AG04450 (cell line): ENCODE measurements around the gene CNTN5. TPM values are rescaled to one million over a fixed set of nuclear protein-coding genes. Genes with fewer than 3 reads are reported as not detected.

Experiments
- CTCF ChIA-PET: fragments of 300-600, 350-600 bp; formaldehyde crosslinking; extraction: SDS; loops from one replicate; lab custom pipeline; 2022; ENCODE audit warnings: antibody characterized with exemption, inconsistent platforms; lab: Charles Lee
- POLR2A ChIA-PET: fragments of 350-600 bp; formaldehyde crosslinking; extraction: SDS; loops from one replicate; lab custom pipeline; 2021; ENCODE audit warnings: antibody characterized with exemption, inconsistent platforms; lab: Yijun Ruan, JAX
- DNase-seq: peaks from one replicate; pipeline ENCODE4 v3.0.0-alpha.2; 2011; ENCODE audit warnings: low read depth, low spot score
- H3K27ac ChIP-seq: one replicate; pipeline ENCODE4 v1.5.1; 2012; ENCODE audit warnings: low read depth, low read length, control low read depth
- H3K27me3 ChIP-seq: one replicate; pipeline ENCODE4 v1.6.0; 2012; ENCODE audit warnings: low read length; ENCODE audit not compliant: control insufficient read depth, insufficient read depth
- H3K4me3 ChIP-seq: 2 replicates; pipeline ENCODE4 v1.5.1; 2011; ENCODE audit warnings: mild to moderate bottlenecking, low read depth, low read length, control low read depth
- H3K9me3 ChIP-seq: 2 replicates; pipeline ENCODE4 v1.5.1; 2012; ENCODE audit warnings: low read length; ENCODE audit not compliant: control insufficient read depth, insufficient read depth
- CTCF ChIP-seq: IDR thresholded peaks from 2 replicates; pipeline ENCODE4 v1.5.1; 2011; ENCODE audit warnings: low read depth, low read length, control low read depth, inconsistent platforms
- polyA plus RNA-seq: library from polyadenylated mRNA; depleted of rRNA; stranded (reverse); fragments of >200 nt; gene quantifications from 2 replicates; pipeline ENCODE4 v1.2.3, GENCODE V29; 2011

CNTN5 gene
- polyA plus RNA-seq, 1 experiment, result not detected

- peak; percentile 82 for DNase-seq
- ChIA-PET POLR2A (interaction anchor here (0.7 kb wide), 1 partner anchor 368 kb away, joined by 3 read pairs; no protein-coding TSS in a partner anchor), CTCF (interaction anchor here (1.4 kb wide), 1 partner anchor 46 kb away, joined by 4 read pairs; no protein-coding TSS in a partner anchor)
- no peaks in the 10 kb centered on the region for H3K27me3 ChIP-seq
- H3K9me3 ChIP-seq, result no peaks in the 10 kb centered on the region
- H3K4me3 ChIP-seq, result no peak overlapping the region
- no peak for TF ChIP-seq CTCF
- peak overlapping the region; percentile 71 for H3K27ac ChIP-seq
Measured at GRCh38 chr11:99693941-99694492, 673.3 kb downstream of the CNTN5 start.

GRCh38 chr11:99695106-99695505, 674.4 kb downstream of the CNTN5 start:
- TF ChIP-seq CTCF, result no peak
- no peak for DNase-seq
- Histone ChIP-seq H3K27me3 (no peaks in the 10 kb centered on the region), H3K4me3 (no peak overlapping the region), H3K9me3 (no peaks in the 10 kb centered on the region), H3K27ac (no peak overlapping the region)
- POLR2A ChIA-PET, result no interaction called here
- CTCF ChIA-PET, result no interaction called here

GRCh38 chr11:99706848-99707247, 686.1 kb downstream of the CNTN5 start:
- CTCF ChIA-PET, result interaction anchor here (1.4 kb wide), 1 partner anchor 33 kb away, joined by 3 read pairs; no protein-coding TSS in a partner anchor
- no peak for TF ChIP-seq CTCF

GRCh38 chr11:99708928-99709672, 688.4 kb downstream of the CNTN5 start:
- ChIA-PET POLR2A (no interaction called here), CTCF (no interaction called here)
- Histone ChIP-seq H3K9me3 (no peaks in the 10 kb centered on the region), H3K27ac (no peak overlapping the region), H3K27me3 (no peaks in the 10 kb centered on the region), H3K4me3 (no peak overlapping the region)
- no peak for DNase-seq
- no peak for TF ChIP-seq CTCF

More at GRCh38 chr11:99706848-99707247, 686.1 kb downstream of the CNTN5 start:
- no peak overlapping the region for H3K27ac ChIP-seq
- POLR2A ChIA-PET, result no interaction called here
- H3K27me3 ChIP-seq, result no peaks in the 10 kb centered on the region
- no peaks in the 10 kb centered on the region for H3K9me3 ChIP-seq
- no peak overlapping the region for H3K4me3 ChIP-seq
- no peak for DNase-seq

GRCh38 chr11:99716302-99716701, 695.6 kb downstream of the CNTN5 start:
- no peak for DNase-seq
- Histone ChIP-seq H3K4me3 (no peak overlapping the region), H3K27me3 (no peaks in the 10 kb centered on the region), H3K9me3 (no peaks in the 10 kb centered on the region), H3K27ac (no peak overlapping the region)
- CTCF ChIA-PET, result interaction anchor here (0.9 kb wide), 1 partner anchor 23 kb away, joined by 3 read pairs; no protein-coding TSS in a partner anchor
- TF ChIP-seq CTCF, result no peak
- POLR2A ChIA-PET, result no interaction called here
